HEK293 (cell line): ENCODE results near the gene GTF2H4.

Source experiments
- BCL6B ChIP-seq: fragments of 450-650 bp; formaldehyde crosslinking; IDR thresholded peaks from 2 replicates; pipeline ENCODE4 v1.5.1; 2017; ENCODE audit warnings: missing biosample characterization, missing genetic modification characterization
- GLIS1 ChIP-seq: fragments of 450-650 bp; formaldehyde crosslinking; IDR thresholded peaks from 2 replicates; pipeline ENCODE4 v1.5.1; 2016; ENCODE audit warnings: missing biosample characterization, missing genetic modification characterization
- KLF1 ChIP-seq: fragments of 450-650 bp; formaldehyde crosslinking; IDR thresholded peaks from 2 replicates; pipeline ENCODE4 v1.5.1; 2016; ENCODE audit warnings: missing biosample characterization, missing genetic modification characterization
- KLF17 ChIP-seq: fragments of 450-650 bp; formaldehyde crosslinking; IDR thresholded peaks from 2 replicates; pipeline ENCODE4 v1.5.1; 2016; ENCODE audit warnings: missing biosample characterization, missing genetic modification characterization
- KLF9 ChIP-seq: fragments of 450-650 bp; formaldehyde crosslinking; IDR thresholded peaks from 2 replicates; pipeline ENCODE4 v1.5.1; 2016; ENCODE audit warnings: missing biosample characterization, missing genetic modification characterization, low read depth
- MZF1 ChIP-seq: fragments of 450-650 bp; formaldehyde crosslinking; IDR thresholded peaks from 2 replicates; pipeline ENCODE4 v1.5.1; 2017; ENCODE audit warnings: missing biosample characterization, missing genetic modification characterization, borderline replicate concordance
- SCRT2 ChIP-seq: fragments of 450-650 bp; formaldehyde crosslinking; IDR thresholded peaks from 2 replicates; pipeline ENCODE4 v1.5.1; 2016; ENCODE audit warnings: missing biosample characterization, missing genetic modification characterization
- SP3 ChIP-seq: fragments of 450-650 bp; formaldehyde crosslinking; IDR thresholded peaks from 2 replicates; pipeline ENCODE4 v1.5.1; 2016; ENCODE audit warnings: missing biosample characterization, missing genetic modification characterization
- ZEB2 ChIP-seq: fragments of 450-650 bp; formaldehyde crosslinking; IDR thresholded peaks from 2 replicates; pipeline ENCODE4 v1.5.1; 2016; ENCODE audit warnings: missing biosample characterization, missing genetic modification characterization
- ZFP3 ChIP-seq: fragments of 450-650 bp; formaldehyde crosslinking; IDR thresholded peaks from 2 replicates; pipeline ENCODE4 v1.5.1; 2016; ENCODE audit warnings: low read depth, missing biosample characterization, missing genetic modification characterization
- ZNF16 ChIP-seq: fragments of 450-650 bp; formaldehyde crosslinking; IDR thresholded peaks from 2 replicates; pipeline ENCODE4 v1.5.1; 2016; ENCODE audit warnings: low read depth, missing biosample characterization, missing genetic modification characterization
- ZNF266 ChIP-seq: fragments of 450-650 bp; formaldehyde crosslinking; IDR thresholded peaks from 2 replicates; pipeline ENCODE4 v1.5.1; 2016; ENCODE audit warnings: missing biosample characterization, missing genetic modification characterization, low read depth
- ZNF274 ChIP-seq, 2 experiments: fragments of 200-500 bp in 1 of 2; fragments of 450-650 bp in 1 of 2; sonication (Bioruptor generic) in 1 of 2; formaldehyde crosslinking in 1 of 2; IDR thresholded peaks; 2 replicates each; pipeline versions ENCODE4 v1.5.1 to v1.6.1; 2014 to 2016; ENCODE audit warnings: borderline replicate concordance in 1 of 2, inconsistent platforms in 1 of 2, low read length in 1 of 2, missing biosample characterization in 1 of 2, missing genetic modification characterization in 1 of 2
- ZNF302 ChIP-seq: fragments of 450-650 bp; formaldehyde crosslinking; IDR thresholded peaks from 2 replicates; pipeline ENCODE4 v1.5.1; 2016; ENCODE audit warnings: missing biosample characterization, missing genetic modification characterization, low read depth
- ZNF37A ChIP-seq: fragments of 450-650 bp; IDR thresholded peaks from 2 replicates; pipeline ENCODE4 v1.5.1; 2018; ENCODE audit warnings: missing biosample characterization, missing genetic modification characterization
- ZNF394 ChIP-seq: fragments of 450-650 bp; formaldehyde crosslinking; IDR thresholded peaks from 2 replicates; pipeline ENCODE4 v1.5.1; 2016; ENCODE audit warnings: missing biosample characterization, missing genetic modification characterization, mild to moderate bottlenecking, moderate library complexity, borderline replicate concordance
- ZNF423 ChIP-seq: fragments of 450-650 bp; formaldehyde crosslinking; IDR thresholded peaks from 2 replicates; pipeline ENCODE4 v1.5.1; 2016; ENCODE audit warnings: missing biosample characterization, missing genetic modification characterization
- ZNF514 ChIP-seq: fragments of 450-650 bp; formaldehyde crosslinking; IDR thresholded peaks from 2 replicates; pipeline ENCODE4 v1.5.1; 2016; ENCODE audit warnings: missing biosample characterization, missing genetic modification characterization
- ZNF548 ChIP-seq: fragments of 450-650 bp; formaldehyde crosslinking; IDR thresholded peaks from 2 replicates; pipeline ENCODE4 v1.5.1; 2016; ENCODE audit warnings: missing biosample characterization, missing genetic modification characterization
- ZNF555 ChIP-seq: fragments of 450-650 bp; formaldehyde crosslinking; conservative IDR thresholded peaks from 2 replicates; pipeline ENCODE4 v1.5.1; 2017; ENCODE audit warnings: missing biosample characterization, mild to moderate bottlenecking, missing genetic modification characterization, inconsistent platforms
- ZNF561 ChIP-seq: fragments of 450-650 bp; IDR thresholded peaks from 2 replicates; pipeline ENCODE4 v1.5.1; 2018; ENCODE audit warnings: missing biosample characterization, missing genetic modification characterization, borderline replicate concordance
- ZNF585B ChIP-seq: fragments of 450-650 bp; formaldehyde crosslinking; IDR thresholded peaks from 2 replicates; pipeline ENCODE4 v1.5.1; 2016; ENCODE audit warnings: missing biosample characterization, missing genetic modification characterization
- ZNF624 ChIP-seq: fragments of 450-650 bp; formaldehyde crosslinking; IDR thresholded peaks from 2 replicates; pipeline ENCODE4 v1.5.1; 2017; ENCODE audit warnings: missing biosample characterization, missing genetic modification characterization
- ZNF645 ChIP-seq: fragments of 450-650 bp; formaldehyde crosslinking; IDR thresholded peaks from 2 replicates; pipeline ENCODE4; 2016; ENCODE audit warnings: missing biosample characterization, missing genetic modification characterization
- ZNF677 ChIP-seq: fragments of 450-650 bp; IDR thresholded peaks from 2 replicates; pipeline ENCODE4 v1.5.0; 2018; ENCODE audit warnings: missing biosample characterization, mild to moderate bottlenecking, missing genetic modification characterization, moderate library complexity
- ZNF76 ChIP-seq: fragments of 450-650 bp; formaldehyde crosslinking; IDR thresholded peaks from 2 replicates; pipeline ENCODE4; 2016; ENCODE audit warnings: low read depth, missing biosample characterization, missing genetic modification characterization, borderline replicate concordance
- ZNF830 ChIP-seq: fragments of 450-650 bp; IDR thresholded peaks from 2 replicates; pipeline ENCODE4 v1.5.0; 2018; ENCODE audit warnings: missing biosample characterization, missing genetic modification characterization, low read depth, mild to moderate bottlenecking, moderate library complexity
- TF ChIP-seq, protein P1 (sequence below): fragments of 450-650 bp; formaldehyde crosslinking; IDR thresholded peaks from 2 replicates; pipeline ENCODE4 v1.5.1; 2016; ENCODE audit warnings: missing biosample characterization, missing genetic modification characterization
- TF ChIP-seq, protein P2 (sequence below): fragments of 450-650 bp; IDR thresholded peaks from 2 replicates; pipeline ENCODE4 v1.5.1; 2018; ENCODE audit warnings: missing biosample characterization, missing genetic modification characterization
- TF ChIP-seq, protein P3 (sequence below): fragments of 450-650 bp; formaldehyde crosslinking; IDR thresholded peaks from 2 replicates; pipeline ENCODE4 v1.5.1; 2016; ENCODE audit warnings: missing biosample characterization, missing genetic modification characterization
- TF ChIP-seq, protein P4 (sequence below): fragments of 450-650 bp; formaldehyde crosslinking; IDR thresholded peaks from 2 replicates; pipeline ENCODE4 v1.5.1; 2016; ENCODE audit warnings: missing biosample characterization, missing genetic modification characterization

Gene GTF2H4

GRCh38 chr6:30942338-30943060 is 34.5 kb downstream of the GTF2H4 start (continued):
- TF ChIP-seq, protein P1, sequence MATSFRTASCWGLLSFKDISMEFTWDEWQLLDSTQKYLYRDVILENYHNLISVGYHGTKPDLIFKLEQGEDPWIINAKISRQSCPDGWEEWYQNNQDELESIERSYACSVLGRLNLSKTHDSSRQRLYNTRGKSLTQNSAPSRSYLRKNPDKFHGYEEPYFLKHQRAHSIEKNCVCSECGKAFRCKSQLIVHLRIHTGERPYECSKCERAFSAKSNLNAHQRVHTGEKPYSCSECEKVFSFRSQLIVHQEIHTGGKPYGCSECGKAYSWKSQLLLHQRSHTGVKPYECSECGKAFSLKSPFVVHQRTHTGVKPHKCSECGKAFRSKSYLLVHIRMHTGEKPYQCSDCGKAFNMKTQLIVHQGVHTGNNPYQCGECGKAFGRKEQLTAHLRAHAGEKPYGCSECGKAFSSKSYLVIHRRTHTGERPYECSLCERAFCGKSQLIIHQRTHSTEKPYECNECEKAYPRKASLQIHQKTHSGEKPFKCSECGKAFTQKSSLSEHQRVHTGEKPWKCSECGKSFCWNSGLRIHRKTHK (tag by site-specific recombination), result no peak
- TF ChIP-seq ZNF624, result no peak
- no peak for TF ChIP-seq ZNF394 (tag by site-specific recombination)
- no peak for TF ChIP-seq ZNF16 (tag by site-specific recombination)
- no peak for TF ChIP-seq MZF1 (tag by site-specific recombination)
- peak; percentile 93 for TF ChIP-seq KLF1 (tag by site-specific recombination)
- peak; percentile 57 for TF ChIP-seq ZEB2 (tag by site-specific recombination)
- no peak for TF ChIP-seq ZNF561 (tag by site-specific recombination)
- TF ChIP-seq KLF9 (tag by site-specific recombination), result peak; percentile 98
- no peak for TF ChIP-seq ZNF274 (IDR thresholded peaks at IDR 0.05; ENCODE audit: low read length)
- TF ChIP-seq ZNF274 (tag by site-specific recombination; IDR thresholded peaks at IDR 0.05; ENCODE audit: borderline replicate concordance), result no peak
- TF ChIP-seq ZNF423 (tag by site-specific recombination), result no peak
- TF ChIP-seq KLF17, result no peak; the same call in none of the 2 replicates
- no peak for TF ChIP-seq ZNF302 (tag by site-specific recombination)
- no peak for TF ChIP-seq ZNF266 (tag by site-specific recombination)
- TF ChIP-seq SP3 (tag by site-specific recombination), result peak; percentile 76
- TF ChIP-seq ZFP3 (tag by site-specific recombination), result no peak
- TF ChIP-seq, protein P2, sequence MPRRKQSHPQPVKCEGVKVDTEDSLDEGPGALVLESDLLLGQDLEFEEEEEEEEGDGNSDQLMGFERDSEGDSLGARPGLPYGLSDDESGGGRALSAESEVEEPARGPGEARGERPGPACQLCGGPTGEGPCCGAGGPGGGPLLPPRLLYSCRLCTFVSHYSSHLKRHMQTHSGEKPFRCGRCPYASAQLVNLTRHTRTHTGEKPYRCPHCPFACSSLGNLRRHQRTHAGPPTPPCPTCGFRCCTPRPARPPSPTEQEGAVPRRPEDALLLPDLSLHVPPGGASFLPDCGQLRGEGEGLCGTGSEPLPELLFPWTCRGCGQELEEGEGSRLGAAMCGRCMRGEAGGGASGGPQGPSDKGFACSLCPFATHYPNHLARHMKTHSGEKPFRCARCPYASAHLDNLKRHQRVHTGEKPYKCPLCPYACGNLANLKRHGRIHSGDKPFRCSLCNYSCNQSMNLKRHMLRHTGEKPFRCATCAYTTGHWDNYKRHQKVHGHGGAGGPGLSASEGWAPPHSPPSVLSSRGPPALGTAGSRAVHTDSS, result no peak
- TF ChIP-seq, protein P3, sequence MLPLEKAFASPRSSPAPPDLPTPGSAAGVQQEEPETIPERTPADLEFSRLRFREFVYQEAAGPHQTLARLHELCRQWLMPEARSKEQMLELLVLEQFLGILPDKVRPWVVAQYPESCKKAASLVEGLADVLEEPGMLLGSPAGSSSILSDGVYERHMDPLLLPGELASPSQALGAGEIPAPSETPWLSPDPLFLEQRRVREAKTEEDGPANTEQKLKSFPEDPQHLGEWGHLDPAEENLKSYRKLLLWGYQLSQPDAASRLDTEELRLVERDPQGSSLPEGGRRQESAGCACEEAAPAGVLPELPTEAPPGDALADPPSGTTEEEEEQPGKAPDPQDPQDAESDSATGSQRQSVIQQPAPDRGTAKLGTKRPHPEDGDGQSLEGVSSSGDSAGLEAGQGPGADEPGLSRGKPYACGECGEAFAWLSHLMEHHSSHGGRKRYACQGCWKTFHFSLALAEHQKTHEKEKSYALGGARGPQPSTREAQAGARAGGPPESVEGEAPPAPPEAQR (tag by site-specific recombination), result no peak
- TF ChIP-seq ZNF830 (tag by site-specific recombination), result no peak
- TF ChIP-seq ZNF76 (tag by site-specific recombination), result no peak; the same call in 1 of the 2 replicates
- TF ChIP-seq ZNF585B (tag by site-specific recombination), result no peak
- TF ChIP-seq BCL6B (tag by site-specific recombination), result no peak
- no peak for TF ChIP-seq ZNF548
- peak; percentile 95 for TF ChIP-seq SCRT2 (tag by site-specific recombination)
- TF ChIP-seq ZNF677, result no peak
- 0 out of 2 replicates have a peak, but pooled peaks have one; percentile 19 for TF ChIP-seq GLIS1
- TF ChIP-seq ZNF37A (tag by site-specific recombination), result no peak
- TF ChIP-seq ZNF555, result no peak
- TF ChIP-seq ZNF645, result no peak
- TF ChIP-seq ZNF514 (tag by site-specific recombination), result no peak
- TF ChIP-seq, protein P4, sequence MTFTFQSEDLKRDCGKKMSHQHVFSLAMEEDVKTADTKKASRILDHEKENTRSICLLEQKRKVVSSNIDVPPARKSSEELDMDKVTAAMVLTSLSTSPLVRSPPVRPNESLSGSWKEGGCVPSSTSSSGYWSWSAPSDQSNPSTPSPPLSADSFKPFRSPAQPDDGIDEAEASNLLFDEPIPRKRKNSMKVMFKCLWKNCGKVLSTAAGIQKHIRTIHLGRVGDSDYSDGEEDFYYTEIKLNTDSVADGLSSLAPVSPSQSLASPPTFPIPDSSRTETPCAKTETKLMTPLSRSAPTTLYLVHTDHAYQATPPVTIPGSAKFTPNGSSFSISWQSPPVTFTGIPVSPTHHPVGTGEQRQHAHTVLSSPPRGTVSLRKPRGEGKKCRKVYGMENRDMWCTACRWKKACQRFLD (tag by site-specific recombination), result no peak
